HEK293 (cell line): ENCODE measurements around the gene DCUN1D5.
A peak's percentile ranks its signal among the peaks of the same experiment; 100 is the strongest.

ENCODE experiments used
- CTCF ChIA-PET: fragments of 350-600 bp; formaldehyde crosslinking; extraction: SDS; loops from one replicate; lab custom pipeline; 2021; ENCODE audit warnings: antibody characterized with exemption; lab: Yijun Ruan, JAX
- POLR2A ChIA-PET: fragments of 300-600 bp; formaldehyde crosslinking; extraction: SDS; loops from one replicate; lab custom pipeline; 2020; ENCODE audit warnings: antibody characterized with exemption, inconsistent platforms; lab: Yijun Ruan, JAX
- H3K27ac ChIP-seq: fragments of 200-500 bp; sonication (Bioruptor generic); 2 replicates; pipeline ENCODE4 v1.5.1; 2014; ENCODE audit warnings: low read depth, low read length, control low read depth, inconsistent platforms; ENCODE audit errors: extremely low read depth
- H3K36me3 ChIP-seq, 2 experiments: fragments of 200-500 bp in 1 of 2; sonication (Bioruptor generic) in 1 of 2; 1 replicate in 1 of 2; 2 replicates in 1 of 2; pipeline ENCODE4 v1.5.1; 2014 to 2017; ENCODE audit warnings: inconsistent platforms in 2 of 2, low read length in 2 of 2; ENCODE audit not compliant: control insufficient read depth in 2 of 2, insufficient read depth in 1 of 2
- H3K4me1 ChIP-seq: fragments of 200-500 bp; sonication (Bioruptor generic); 2 replicates; pipeline ENCODE4 v1.5.1; 2014; ENCODE audit warnings: mild to moderate bottlenecking, low read length, inconsistent platforms; ENCODE audit not compliant: control insufficient read depth, insufficient read depth
- H3K4me3 ChIP-seq: 2 replicates; pipeline ENCODE4 v1.5.1; 2011; ENCODE audit warnings: low read depth, mild to moderate bottlenecking, control low read depth, low read length, moderate library complexity
- H3K9me3 ChIP-seq: fragments of 200-500 bp; sonication (Bioruptor generic); 2 replicates; pipeline ENCODE4 v1.5.1; 2014; ENCODE audit warnings: low read depth, low read length, inconsistent platforms; ENCODE audit not compliant: control insufficient read depth, insufficient read depth
- BCL11B ChIP-seq: fragments of 450-650 bp; formaldehyde crosslinking; IDR thresholded peaks from 2 replicates; pipeline ENCODE4 v1.5.1; 2016; ENCODE audit warnings: low read depth, missing biosample characterization, missing genetic modification characterization
- GLIS2 ChIP-seq: fragments of 450-650 bp; formaldehyde crosslinking; IDR thresholded peaks from 2 replicates; pipeline ENCODE4 v1.5.1; 2016; ENCODE audit warnings: missing biosample characterization, missing genetic modification characterization
- KLF9 ChIP-seq: fragments of 450-650 bp; formaldehyde crosslinking; IDR thresholded peaks from 2 replicates; pipeline ENCODE4 v1.5.1; 2016; ENCODE audit warnings: missing biosample characterization, missing genetic modification characterization, low read depth
- OVOL3 ChIP-seq: fragments of 450-650 bp; formaldehyde crosslinking; IDR thresholded peaks from 2 replicates; pipeline ENCODE4 v1.5.1; 2016; ENCODE audit warnings: missing biosample characterization, missing genetic modification characterization
- RBAK ChIP-seq: fragments of 450-650 bp; formaldehyde crosslinking; IDR thresholded peaks from 2 replicates; pipeline ENCODE4 v1.5.1; 2016; ENCODE audit warnings: missing biosample characterization, missing genetic modification characterization
- SP2 ChIP-seq: fragments of 450-650 bp; formaldehyde crosslinking; IDR thresholded peaks from 2 replicates; pipeline ENCODE4 v1.5.1; 2016; ENCODE audit warnings: missing biosample characterization, missing genetic modification characterization
- SP3 ChIP-seq: fragments of 450-650 bp; formaldehyde crosslinking; IDR thresholded peaks from 2 replicates; pipeline ENCODE4 v1.5.1; 2016; ENCODE audit warnings: missing biosample characterization, missing genetic modification characterization
- SP7 ChIP-seq: fragments of 450-650 bp; formaldehyde crosslinking; IDR thresholded peaks from 2 replicates; pipeline ENCODE4 v1.5.1; 2016; ENCODE audit warnings: missing biosample characterization, missing genetic modification characterization
- YY2 ChIP-seq: fragments of 450-650 bp; formaldehyde crosslinking; IDR thresholded peaks from 2 replicates; pipeline ENCODE4 v1.5.1; 2016; ENCODE audit warnings: missing biosample characterization, missing genetic modification characterization
- ZBTB21 ChIP-seq: fragments of 450-650 bp; formaldehyde crosslinking; IDR thresholded peaks from 2 replicates; pipeline ENCODE4 v1.5.1; 2017; ENCODE audit warnings: missing biosample characterization, missing genetic modification characterization
- ZFP41 ChIP-seq: fragments of 450-650 bp; formaldehyde crosslinking; IDR thresholded peaks from 2 replicates; pipeline ENCODE4 v1.5.1; 2016; ENCODE audit warnings: missing biosample characterization, missing genetic modification characterization, borderline replicate concordance
- ZNF132 ChIP-seq: fragments of 450-650 bp; formaldehyde crosslinking; IDR thresholded peaks from 2 replicates; pipeline ENCODE4 v1.5.1; 2017; ENCODE audit warnings: missing biosample characterization, missing genetic modification characterization, borderline replicate concordance
- ZNF184 ChIP-seq: fragments of 450-650 bp; IDR thresholded peaks from 2 replicates; pipeline ENCODE4 v1.5.1; 2018; ENCODE audit warnings: missing biosample characterization, mild to moderate bottlenecking, missing genetic modification characterization
- ZNF2 ChIP-seq: fragments of 450-650 bp; formaldehyde crosslinking; IDR thresholded peaks from 2 replicates; pipeline ENCODE4 v1.5.1; 2016; ENCODE audit warnings: missing biosample characterization, missing genetic modification characterization
- ZNF23 ChIP-seq: fragments of 450-650 bp; formaldehyde crosslinking; IDR thresholded peaks from 2 replicates; pipeline ENCODE4 v1.5.1; 2016; ENCODE audit warnings: missing biosample characterization, missing genetic modification characterization, borderline replicate concordance
- ZNF416 ChIP-seq: fragments of 450-650 bp; formaldehyde crosslinking; IDR thresholded peaks from 2 replicates; pipeline ENCODE4 v1.5.1; 2016; ENCODE audit warnings: missing biosample characterization, missing genetic modification characterization
- ZNF560 ChIP-seq: fragments of 450-650 bp; formaldehyde crosslinking; IDR thresholded peaks from 2 replicates; pipeline ENCODE4 v1.5.1; 2017; ENCODE audit warnings: missing biosample characterization, missing genetic modification characterization, borderline replicate concordance
- ZNF621 ChIP-seq: fragments of 450-650 bp; formaldehyde crosslinking; IDR thresholded peaks from 2 replicates; pipeline ENCODE4 v1.5.1; 2017; ENCODE audit warnings: missing biosample characterization, missing genetic modification characterization
- ZNF623 ChIP-seq: fragments of 450-650 bp; formaldehyde crosslinking; IDR thresholded peaks from 2 replicates; pipeline ENCODE4 v1.5.1; 2016; ENCODE audit warnings: missing biosample characterization, missing genetic modification characterization
- ZNF654 ChIP-seq: fragments of 450-650 bp; formaldehyde crosslinking; IDR thresholded peaks from 2 replicates; pipeline ENCODE4 v1.5.1; 2016; ENCODE audit warnings: low read depth, missing biosample characterization, missing genetic modification characterization
- ZNF670 ChIP-seq: fragments of 450-650 bp; formaldehyde crosslinking; IDR thresholded peaks from 2 replicates; pipeline ENCODE4 v1.5.1; 2016; ENCODE audit warnings: missing biosample characterization, missing genetic modification characterization, low read depth
- ZSCAN4 ChIP-seq: fragments of 450-650 bp; formaldehyde crosslinking; IDR thresholded peaks from 2 replicates; pipeline ENCODE4 v1.5.1; 2017; ENCODE audit warnings: missing biosample characterization, missing genetic modification characterization
- TF ChIP-seq, protein P1 (sequence below): fragments of 450-650 bp; formaldehyde crosslinking; IDR thresholded peaks from 2 replicates; pipeline ENCODE4 v1.5.1; 2016; ENCODE audit warnings: missing biosample characterization, missing genetic modification characterization
- TF ChIP-seq, protein P2 (sequence below): fragments of 450-650 bp; formaldehyde crosslinking; IDR thresholded peaks from 2 replicates; pipeline ENCODE4 v1.5.1; 2016; ENCODE audit warnings: missing biosample characterization, missing genetic modification characterization
- TF ChIP-seq, protein P3 (sequence below): fragments of 450-650 bp; formaldehyde crosslinking; IDR thresholded peaks from 2 replicates; pipeline ENCODE4 v1.5.1; 2017; ENCODE audit warnings: missing biosample characterization, missing genetic modification characterization
- TF ChIP-seq, protein P4 (sequence below): fragments of 450-650 bp; formaldehyde crosslinking; IDR thresholded peaks from 2 replicates; pipeline ENCODE4 v1.5.1; 2017; ENCODE audit warnings: missing biosample characterization, missing genetic modification characterization

The DCUN1D5 gene

DNA sequence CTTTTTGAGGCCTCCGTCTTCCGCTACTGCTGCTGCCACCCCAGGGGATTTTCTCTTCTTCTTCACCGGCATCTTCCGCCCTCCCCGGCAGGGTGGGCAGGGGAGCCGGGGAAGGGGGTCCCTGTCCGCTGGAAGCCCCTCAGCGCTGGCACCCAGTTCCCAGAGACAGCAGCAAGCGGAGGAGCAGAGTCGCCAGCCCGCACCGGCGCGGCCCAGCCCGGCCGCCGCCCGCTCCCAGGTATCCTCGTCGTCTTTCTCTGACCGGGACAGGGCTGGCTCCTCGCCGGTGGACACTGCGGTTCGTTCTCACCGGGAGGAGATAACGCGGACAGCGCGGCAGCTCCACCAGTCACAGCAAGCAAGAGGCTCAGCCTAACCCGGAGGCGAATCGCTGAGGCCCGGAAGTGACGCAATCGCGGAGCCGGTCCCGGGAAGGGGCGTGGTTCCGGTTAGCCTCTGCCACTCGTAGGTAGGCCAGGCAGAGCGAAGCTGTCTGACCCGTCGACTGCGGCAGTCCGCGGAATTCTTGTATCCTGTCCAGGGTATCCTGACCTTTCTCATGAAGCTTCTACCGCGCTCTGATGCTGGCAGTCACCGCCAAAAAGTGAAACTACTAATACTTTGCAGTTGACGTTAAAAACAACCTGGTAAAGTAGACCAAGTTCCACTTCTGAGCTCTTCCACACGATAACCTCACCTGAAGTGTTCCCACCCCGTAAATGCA, at the start of gene DCUN1D5 (continued):
- TF ChIP-seq ZFP41 (no peak), RBAK (tag by site-specific recombination) (no peak), ZNF2 (tag by site-specific recombination) (no peak), OVOL3 (tag by site-specific recombination) (no peak), ZNF23 (tag by site-specific recombination) (no peak), ZNF654 (no peak), ZNF623 (no peak), SP2 (tag by site-specific recombination) (peak; percentile 88), KLF9 (tag by site-specific recombination) (peak; percentile 91), ZNF560 (tag by site-specific recombination) (no peak), GLIS2 (tag by site-specific recombination) (no peak), ZSCAN4 (tag by site-specific recombination) (no peak; the same call in 1 of the 2 replicates), ZNF670 (tag by site-specific recombination) (no peak), BCL11B (tag by site-specific recombination) (no peak), ZNF621 (tag by site-specific recombination) (no peak), YY2 (tag by site-specific recombination) (no peak), SP3 (tag by site-specific recombination) (peak; percentile 70), ZNF184 (tag by site-specific recombination) (no peak), ZNF416 (tag by site-specific recombination) (no peak), ZBTB21 (tag by site-specific recombination) (peak; percentile 60), ZNF132 (tag by site-specific recombination) (no peak)
- TF ChIP-seq, protein P1, sequence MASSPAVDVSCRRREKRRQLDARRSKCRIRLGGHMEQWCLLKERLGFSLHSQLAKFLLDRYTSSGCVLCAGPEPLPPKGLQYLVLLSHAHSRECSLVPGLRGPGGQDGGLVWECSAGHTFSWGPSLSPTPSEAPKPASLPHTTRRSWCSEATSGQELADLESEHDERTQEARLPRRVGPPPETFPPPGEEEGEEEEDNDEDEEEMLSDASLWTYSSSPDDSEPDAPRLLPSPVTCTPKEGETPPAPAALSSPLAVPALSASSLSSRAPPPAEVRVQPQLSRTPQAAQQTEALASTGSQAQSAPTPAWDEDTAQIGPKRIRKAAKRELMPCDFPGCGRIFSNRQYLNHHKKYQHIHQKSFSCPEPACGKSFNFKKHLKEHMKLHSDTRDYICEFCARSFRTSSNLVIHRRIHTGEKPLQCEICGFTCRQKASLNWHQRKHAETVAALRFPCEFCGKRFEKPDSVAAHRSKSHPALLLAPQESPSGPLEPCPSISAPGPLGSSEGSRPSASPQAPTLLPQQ: no peak
- TF ChIP-seq, protein P2, sequence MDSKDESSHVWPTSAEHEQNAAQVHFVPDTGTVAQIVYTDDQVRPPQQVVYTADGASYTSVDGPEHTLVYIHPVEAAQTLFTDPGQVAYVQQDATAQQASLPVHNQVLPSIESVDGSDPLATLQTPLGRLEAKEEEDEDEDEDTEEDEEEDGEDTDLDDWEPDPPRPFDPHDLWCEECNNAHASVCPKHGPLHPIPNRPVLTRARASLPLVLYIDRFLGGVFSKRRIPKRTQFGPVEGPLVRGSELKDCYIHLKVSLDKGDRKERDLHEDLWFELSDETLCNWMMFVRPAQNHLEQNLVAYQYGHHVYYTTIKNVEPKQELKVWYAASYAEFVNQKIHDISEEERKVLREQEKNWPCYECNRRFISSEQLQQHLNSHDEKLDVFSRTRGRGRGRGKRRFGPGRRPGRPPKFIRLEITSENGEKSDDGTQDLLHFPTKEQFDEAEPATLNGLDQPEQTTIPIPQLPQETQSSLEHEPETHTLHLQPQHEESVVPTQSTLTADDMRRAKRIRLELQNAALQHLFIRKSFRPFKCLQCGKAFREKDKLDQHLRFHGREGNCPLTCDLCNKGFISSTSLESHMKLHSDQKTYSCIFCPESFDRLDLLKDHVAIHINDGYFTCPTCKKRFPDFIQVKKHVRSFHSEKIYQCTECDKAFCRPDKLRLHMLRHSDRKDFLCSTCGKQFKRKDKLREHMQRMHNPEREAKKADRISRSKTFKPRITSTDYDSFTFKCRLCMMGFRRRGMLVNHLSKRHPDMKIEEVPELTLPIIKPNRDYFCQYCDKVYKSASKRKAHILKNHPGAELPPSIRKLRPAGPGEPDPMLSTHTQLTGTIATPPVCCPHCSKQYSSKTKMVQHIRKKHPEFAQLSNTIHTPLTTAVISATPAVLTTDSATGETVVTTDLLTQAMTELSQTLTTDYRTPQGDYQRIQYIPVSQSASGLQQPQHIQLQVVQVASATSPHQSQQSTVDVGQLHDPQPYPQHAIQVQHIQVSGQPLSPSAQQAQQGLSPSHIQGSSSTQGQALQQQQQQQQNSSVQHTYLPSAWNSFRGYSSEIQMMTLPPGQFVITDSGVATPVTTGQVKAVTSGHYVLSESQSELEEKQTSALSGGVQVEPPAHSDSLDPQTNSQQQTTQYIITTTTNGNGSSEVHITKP (tag by site-specific recombination): peak; percentile 63

DNA sequence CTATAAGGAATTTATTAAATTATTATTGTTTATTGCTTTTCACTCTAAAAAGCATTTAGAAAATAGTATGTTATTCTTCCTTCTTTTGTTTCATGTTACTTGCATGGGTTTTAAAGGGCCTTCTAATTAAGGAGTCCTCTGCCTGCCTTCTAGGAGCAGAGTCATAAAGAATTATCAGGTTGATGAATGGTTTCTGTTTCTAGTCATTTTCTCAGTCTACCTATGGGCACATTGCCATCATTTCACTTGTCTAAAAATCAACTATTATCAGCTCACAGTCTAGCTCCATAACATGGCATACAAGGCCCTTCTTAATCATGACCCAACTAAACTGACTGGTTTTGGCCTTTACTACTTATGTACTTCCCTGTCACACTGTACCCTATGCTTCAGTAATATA, 33.5 kb upstream of the DCUN1D5 start:
- TF ChIP-seq SP7 (tag by site-specific recombination): no peak
- TF ChIP-seq, protein P3, sequence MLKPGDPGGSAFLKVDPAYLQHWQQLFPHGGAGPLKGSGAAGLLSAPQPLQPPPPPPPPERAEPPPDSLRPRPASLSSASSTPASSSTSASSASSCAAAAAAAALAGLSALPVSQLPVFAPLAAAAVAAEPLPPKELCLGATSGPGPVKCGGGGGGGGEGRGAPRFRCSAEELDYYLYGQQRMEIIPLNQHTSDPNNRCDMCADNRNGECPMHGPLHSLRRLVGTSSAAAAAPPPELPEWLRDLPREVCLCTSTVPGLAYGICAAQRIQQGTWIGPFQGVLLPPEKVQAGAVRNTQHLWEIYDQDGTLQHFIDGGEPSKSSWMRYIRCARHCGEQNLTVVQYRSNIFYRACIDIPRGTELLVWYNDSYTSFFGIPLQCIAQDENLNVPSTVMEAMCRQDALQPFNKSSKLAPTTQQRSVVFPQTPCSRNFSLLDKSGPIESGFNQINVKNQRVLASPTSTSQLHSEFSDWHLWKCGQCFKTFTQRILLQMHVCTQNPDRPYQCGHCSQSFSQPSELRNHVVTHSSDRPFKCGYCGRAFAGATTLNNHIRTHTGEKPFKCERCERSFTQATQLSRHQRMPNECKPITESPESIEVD (tag by site-specific recombination): no peak
- TF ChIP-seq, protein P4, sequence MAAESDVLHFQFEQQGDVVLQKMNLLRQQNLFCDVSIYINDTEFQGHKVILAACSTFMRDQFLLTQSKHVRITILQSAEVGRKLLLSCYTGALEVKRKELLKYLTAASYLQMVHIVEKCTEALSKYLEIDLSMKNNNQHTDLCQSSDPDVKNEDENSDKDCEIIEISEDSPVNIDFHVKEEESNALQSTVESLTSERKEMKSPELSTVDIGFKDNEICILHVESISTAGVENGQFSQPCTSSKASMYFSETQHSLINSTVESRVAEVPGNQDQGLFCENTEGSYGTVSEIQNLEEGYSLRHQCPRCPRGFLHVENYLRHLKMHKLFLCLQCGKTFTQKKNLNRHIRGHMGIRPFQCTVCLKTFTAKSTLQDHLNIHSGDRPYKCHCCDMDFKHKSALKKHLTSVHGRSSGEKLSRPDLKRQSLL (tag by site-specific recombination): no peak
- POLR2A ChIA-PET: no interaction called here
- Histone ChIP-seq H3K36me3 (peaks cover 0 to 54% of the 10 kb centered on the region in 2 experiments), H3K4me1 (no peaks in the 10 kb centered on the region), H3K27ac (no peak overlapping the region), H3K9me3 (no peaks in the 10 kb centered on the region), H3K4me3 (no peak overlapping the region)
- CTCF ChIA-PET: interaction anchor here (0.7 kb wide), 1 partner anchor 18 kb away, joined by 4 read pairs; no protein-coding TSS in a partner anchor
